HPDE6-E6E7 (cell line): ENCODE measurements around the gene SAFB.
"Not testable (repeated sequence)": the region's sequence is repeated elsewhere in the genome, so short reads cannot be mapped to it uniquely, and the experiment has no call there.

Experiments used
- DNase-seq: peaks from one replicate; pipeline ENCODE4 v3.0.0; 2011; ENCODE audit warnings: missing footprints; ENCODE audit errors: extremely low spot score

SAFB gene

GRCh38 chr19:5697022-5697889, 74.4 kb downstream of the SAFB start:
- no peak for DNase-seq

- no peak for DNase-seq
Measured at GRCh38 chr19:5697890-5698634, 75.2 kb downstream of the SAFB start.

GRCh38 chr19:5698635-5699422, 75.9 kb downstream of the SAFB start:
- DNase-seq = no peak

- DNase-seq = no peak
Measured at GRCh38 chr19:5700455-5701092, 77.7 kb downstream of the SAFB start.

GRCh38 chr19:5702053-5702410, 79.1 kb downstream of the SAFB start:
- not testable (repeated sequence) for DNase-seq

- no peak for DNase-seq
Measured at GRCh38 chr19:5703819-5704818, 81.2 kb downstream of the SAFB start.

- DNase-seq = no peak
Measured at GRCh38 chr19:5705552-5705951, 82.7 kb downstream of the SAFB start.

- DNase-seq = no peak
Measured at GRCh38 chr19:5706876-5707573, 84.1 kb downstream of the SAFB start.

GRCh38 chr19:5707576-5708575, 85.0 kb downstream of the SAFB start:
- DNase-seq = no peak

GRCh38 chr19:5711025-5711424, 88.1 kb downstream of the SAFB start:
- DNase-seq = no peak

GRCh38 chr19:5711713-5712161, 88.9 kb downstream of the SAFB start:
- DNase-seq = no peak

GRCh38 chr19:5713228-5713627, 90.3 kb downstream of the SAFB start:
- DNase-seq = no peak

GRCh38 chr19:5714816-5715215, 91.9 kb downstream of the SAFB start:
- DNase-seq = no peak

GRCh38 chr19:5717215-5717935, 94.5 kb downstream of the SAFB start:
- no peak for DNase-seq
